Activated CD8-positive, alpha-beta memory T cell treated with anti-CD3 and anti-CD28 coated beads, Interleukin-2, amount 50 U/mL, for 24 hours (primary cell): Measurements from ENCODE around the gene DDX21.
A peak's percentile ranks its signal among the peaks of the same experiment; 100 is the strongest.
"Not testable (repeated sequence)": the region's sequence is repeated elsewhere in the genome, so short reads cannot be mapped to it uniquely, and the experiment has no call there.

Experiments
- DNase-seq: peaks from one replicate; pipeline ENCODE4 v3.0.0-alpha.2; 2020; ENCODE audit errors: extremely low read depth

Gene DDX21

DNA sequence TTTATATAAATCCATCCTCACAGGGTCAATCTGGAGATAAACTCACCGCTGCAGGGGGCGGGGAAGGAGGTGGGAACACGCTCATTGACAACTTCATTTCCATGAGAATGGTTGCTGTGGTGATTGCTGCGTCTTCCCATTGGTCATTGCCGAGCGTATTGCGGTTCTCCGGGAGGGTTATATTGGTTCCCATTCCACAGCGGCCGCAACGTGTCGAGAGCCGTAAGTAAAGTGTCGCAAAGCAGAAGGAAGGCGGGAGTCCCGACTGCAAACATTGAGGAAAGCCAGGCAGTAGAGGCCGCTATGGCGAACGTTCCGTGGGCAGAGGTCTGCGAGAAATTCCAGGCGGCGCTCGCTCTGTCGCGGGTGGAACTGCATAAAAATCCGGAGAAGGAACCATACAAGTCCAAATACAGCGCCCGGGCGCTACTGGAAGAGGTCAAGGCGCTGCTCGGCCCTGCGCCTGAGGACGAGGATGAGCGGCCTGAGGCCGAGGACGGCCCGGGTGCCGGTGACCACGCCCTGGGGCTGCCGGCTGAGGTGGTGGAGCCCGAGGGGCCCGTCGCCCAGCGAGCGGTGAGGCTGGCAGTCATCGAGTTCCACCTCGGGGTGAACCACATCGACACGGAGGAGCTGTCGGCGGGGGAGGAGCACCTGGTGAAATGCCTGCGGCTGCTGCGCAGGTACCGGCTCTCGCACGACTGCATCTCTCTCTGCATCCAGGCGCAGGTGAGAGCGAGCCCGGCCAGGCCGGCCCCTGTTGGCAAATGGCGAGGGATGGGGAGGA is 32.8 kb downstream of the DDX21 start, which contains the start of gene KIFBP:
KIFBP (plus strand) TSS at position 274 of the 787 bp plus-strand sequence; CDS start at position 304, 30 bp downstream.
- peak; percentile 65 for DNase-seq

- no peak for DNase-seq
These were observed 33.5 kb downstream of the DDX21 start for GRCh38 chr10:68989317-68989990.

- DNase-seq: no peak
These were observed 36.9 kb downstream of the DDX21 start for GRCh38 chr10:68992636-68993440.

DNA sequence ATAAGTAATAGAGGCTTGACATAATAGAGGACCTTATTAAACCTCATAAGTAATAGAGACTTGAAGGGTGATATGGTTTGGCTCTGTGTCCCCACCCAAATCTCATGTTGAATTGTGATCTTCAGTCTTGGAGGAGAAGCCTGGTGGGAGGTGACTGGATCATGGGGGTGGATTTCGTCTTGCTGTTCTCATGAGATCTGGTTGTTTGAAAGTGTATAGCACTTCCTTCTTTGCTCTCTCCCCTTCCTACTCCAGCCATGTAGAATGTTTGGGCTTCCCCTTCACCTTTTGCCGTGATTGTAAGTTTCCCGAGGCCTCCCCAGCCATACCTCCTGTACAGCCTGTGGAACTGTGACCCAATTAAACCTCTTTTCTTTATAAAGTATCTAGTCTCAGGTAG is 41.2 kb downstream of the DDX21 start:
- no peak for DNase-seq

GRCh38 chr10:69004821-69005220 is 48.9 kb downstream of the DDX21 start:
- DNase-seq: no peak

GRCh38 chr10:69005704-69006485 is 49.9 kb downstream of the DDX21 start:
- no peak for DNase-seq

DNA sequence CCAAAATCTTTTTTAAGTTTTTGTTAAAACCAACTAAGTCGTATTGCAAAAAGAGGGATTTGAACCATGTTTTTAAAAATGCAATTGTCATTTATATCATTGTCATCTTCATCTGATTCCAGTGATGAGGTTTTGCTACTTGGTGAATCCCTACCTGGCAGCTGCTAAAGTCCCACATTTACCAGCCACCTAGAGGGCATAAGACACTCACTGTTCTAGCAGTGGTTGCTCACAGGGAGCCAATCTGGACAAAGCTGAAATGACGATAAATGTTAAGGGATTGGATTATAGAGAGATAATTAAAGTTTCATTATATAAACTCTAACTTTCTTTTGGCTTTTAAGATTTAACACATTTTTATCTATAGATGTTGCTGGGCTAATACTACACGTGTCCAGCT is 51.3 kb downstream of the DDX21 start:
- no peak for DNase-seq

- no peak for DNase-seq
These were observed 53.4 kb downstream of the DDX21 start for GRCh38 chr10:69009360-69009759.

GRCh38 chr10:69010151-69010640 is 54.2 kb downstream of the DDX21 start:
- no peak for DNase-seq

DNA sequence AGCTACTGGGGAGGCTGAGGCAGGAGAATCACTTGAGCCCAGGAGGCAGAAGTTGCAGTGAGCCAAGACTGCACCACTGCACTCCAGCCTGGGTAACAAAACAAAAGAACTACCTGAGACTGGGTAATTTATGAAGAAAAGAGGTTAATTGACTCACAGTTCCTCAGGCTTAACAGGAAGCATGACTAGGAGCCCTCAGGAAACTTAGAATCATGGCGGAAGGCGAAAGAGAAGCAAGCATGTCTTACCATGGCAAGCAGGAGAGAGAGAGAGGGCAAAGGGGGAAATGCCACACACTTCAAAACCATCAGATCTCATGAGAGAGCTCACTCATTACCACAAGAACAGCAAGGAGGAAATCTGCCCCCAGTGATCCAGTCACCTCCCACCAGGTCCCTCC is 56.8 kb downstream of the DDX21 start:
- not testable (repeated sequence) for DNase-seq

DNA sequence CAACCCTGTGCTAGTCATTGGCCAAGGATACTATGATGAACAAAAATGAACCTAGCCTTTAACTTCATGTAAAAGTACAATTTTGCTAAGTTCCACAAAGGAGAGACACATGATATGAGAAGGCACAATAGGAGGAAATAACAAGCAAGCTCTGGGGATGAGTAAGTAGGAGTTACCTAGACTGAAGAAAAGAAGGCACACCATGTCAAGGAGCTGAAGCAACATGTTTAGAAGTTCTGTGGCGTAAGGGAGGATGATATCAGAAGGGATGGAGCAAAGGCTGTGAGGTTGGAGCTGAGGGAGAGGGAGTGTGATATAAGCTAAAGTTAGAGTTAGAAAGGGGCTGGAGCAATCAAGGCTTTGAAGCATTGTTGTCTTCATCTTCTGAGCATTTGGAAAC is 58.2 kb downstream of the DDX21 start:
- DNase-seq: no peak

DNA sequence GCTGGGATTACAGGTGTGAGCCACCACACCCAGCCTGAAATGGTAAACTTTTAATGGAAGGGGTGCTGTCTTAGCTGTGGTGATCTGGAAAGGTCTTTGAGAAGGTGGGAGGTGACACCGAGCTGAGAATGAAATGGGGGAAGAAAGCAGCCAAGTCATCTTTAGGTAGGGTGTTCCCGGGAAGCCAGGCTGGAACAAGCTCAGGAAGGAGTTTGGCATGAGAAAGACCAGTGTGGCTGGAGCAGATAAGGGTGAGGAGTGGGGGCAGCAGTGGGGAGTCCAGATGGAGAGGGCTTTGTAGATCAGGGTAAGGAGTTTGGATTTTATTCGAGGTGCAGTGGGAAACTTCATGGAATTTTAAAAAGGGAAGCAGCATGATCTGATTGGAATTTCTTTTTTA is 62.6 kb downstream of the DDX21 start:
- no peak for DNase-seq

- DNase-seq: no peak
These were observed 66.6 kb downstream of the DDX21 start for GRCh38 chr10:69022611-69023010.

- DNase-seq: no peak
These were observed 69.5 kb downstream of the DDX21 start for GRCh38 chr10:69025370-69025896.

GRCh38 chr10:69033256-69033655 is 77.3 kb downstream of the DDX21 start:
- no peak for DNase-seq
